ENCODE results near the gene TP53AIP1.

The TP53AIP1 gene

GRCh38 chr11:128947773-128948172 lies 5.1 kb upstream of the TP53AIP1 start:
- no peak overlapping the region for H3K4me3 ChIP-seq (ENCODE audit: low read length)
- no peak for DNase-seq (ENCODE audit: low read depth, low spot score)

- DNase-seq (ENCODE audit: low read depth, low spot score), result no peak
- no peak overlapping the region for H3K4me3 ChIP-seq (ENCODE audit: low read length)
Measured at GRCh38 chr11:128946648-128947047, 4.0 kb upstream of the TP53AIP1 start.

- H3K4me3 ChIP-seq (ENCODE audit: low read length), result no peak overlapping the region
- DNase-seq (ENCODE audit: low read depth, low spot score), result no peak
Measured at GRCh38 chr11:128943428-128943976, 831 bp upstream of the TP53AIP1 start.

GRCh38 chr11:128942272-128942612 lies 429 bp downstream of the TP53AIP1 start:
- no peak for DNase-seq (ENCODE audit: low read depth, low spot score)
- H3K4me3 ChIP-seq (ENCODE audit: low read length), result no peak overlapping the region

GRCh38 chr11:128941573-128942271 lies 949 bp downstream of the TP53AIP1 start:
- H3K4me3 ChIP-seq (ENCODE audit: low read length), result no peak overlapping the region
- DNase-seq (ENCODE audit: low read depth, low spot score), result no peak

- H3K4me3 ChIP-seq (ENCODE audit: low read length), result no peak overlapping the region
- DNase-seq (ENCODE audit: low read depth, low spot score), result no peak
Measured at GRCh38 chr11:128941110-128941509, 1.6 kb downstream of the TP53AIP1 start.

GRCh38 chr11:128940603-128941002 lies 2.1 kb downstream of the TP53AIP1 start:
- DNase-seq (ENCODE audit: low read depth, low spot score), result no peak
- H3K4me3 ChIP-seq (ENCODE audit: low read length), result no peak overlapping the region

GRCh38 chr11:128940156-128940555 lies 2.5 kb downstream of the TP53AIP1 start:
- DNase-seq (ENCODE audit: low read depth, low spot score), result no peak
- H3K4me3 ChIP-seq (ENCODE audit: low read length), result no peak overlapping the region

- H3K4me3 ChIP-seq (ENCODE audit: low read length), result no peak overlapping the region
- DNase-seq (ENCODE audit: low read depth, low spot score), result no peak
Measured at GRCh38 chr11:128939591-128939990, 3.1 kb downstream of the TP53AIP1 start.

- no peak for DNase-seq (ENCODE audit: low read depth, low spot score)
- no peak overlapping the region for H3K4me3 ChIP-seq (ENCODE audit: low read length)
Measured at GRCh38 chr11:128938156-128938885, 4.3 kb downstream of the TP53AIP1 start.

GRCh38 chr11:128937480-128937879 lies 5.2 kb downstream of the TP53AIP1 start:
- no peak for DNase-seq (ENCODE audit: low read depth, low spot score)
- H3K4me3 ChIP-seq (ENCODE audit: low read length), result no peak overlapping the region

GRCh38 chr11:128936606-128937251 lies 5.9 kb downstream of the TP53AIP1 start:
- no peak for DNase-seq (ENCODE audit: low read depth, low spot score)
- H3K4me3 ChIP-seq (ENCODE audit: low read length), result no peak overlapping the region

GRCh38 chr11:128934926-128935325 lies 7.7 kb downstream of the TP53AIP1 start:
- no peak overlapping the region for H3K4me3 ChIP-seq (ENCODE audit: low read length)
- DNase-seq (ENCODE audit: low read depth, low spot score), result no peak

- no peak overlapping the region for H3K4me3 ChIP-seq (ENCODE audit: low read length)
- no peak for DNase-seq (ENCODE audit: low read depth, low spot score)
Measured at GRCh38 chr11:128934351-128934750, 8.3 kb downstream of the TP53AIP1 start.

- no peak overlapping the region for H3K4me3 ChIP-seq (ENCODE audit: low read length)
- DNase-seq (ENCODE audit: low read depth, low spot score), result no peak
Measured at GRCh38 chr11:128933481-128934178, 9.0 kb downstream of the TP53AIP1 start.

GRCh38 chr11:128931668-128932067 lies 11.0 kb downstream of the TP53AIP1 start:
- no peak overlapping the region for H3K4me3 ChIP-seq (ENCODE audit: low read length)
- DNase-seq (ENCODE audit: low read depth, low spot score), result no peak

- no peak for DNase-seq (ENCODE audit: low read depth, low spot score)
- H3K4me3 ChIP-seq (ENCODE audit: low read length), result no peak overlapping the region
Measured at GRCh38 chr11:128931066-128931465, 11.6 kb downstream of the TP53AIP1 start.

- H3K4me3 ChIP-seq (ENCODE audit: low read length), result no peak overlapping the region
- no peak for DNase-seq (ENCODE audit: low read depth, low spot score)
Measured at GRCh38 chr11:128929991-128930390, 12.7 kb downstream of the TP53AIP1 start.

- no peak for DNase-seq (ENCODE audit: low read depth, low spot score)
- no peak overlapping the region for H3K4me3 ChIP-seq (ENCODE audit: low read length)
Measured at GRCh38 chr11:128929468-128929867, 13.2 kb downstream of the TP53AIP1 start.

- H3K4me3 ChIP-seq (ENCODE audit: low read length), result no peak overlapping the region
- no peak for DNase-seq (ENCODE audit: low read depth, low spot score)
Measured at GRCh38 chr11:128928400-128928799, 14.3 kb downstream of the TP53AIP1 start.

All from Jurkat, Clone E6-1 (cell line).